Measurements from ENCODE around the gene PTPRJ. TPM values are rescaled to one million over a fixed set of nuclear protein-coding genes. Genes with fewer than 3 reads are reported as not detected.
A peak's percentile ranks its signal among the peaks of the same experiment; 100 is the strongest.

PTPRJ gene
- total and polyA plus RNA-seq, 2 experiments from 2014 or later: 9.3 to 16.4 TPM

GRCh38 chr11:48099916-48100446 lies 119.6 kb downstream of the PTPRJ start:
- Histone ChIP-seq H3K27ac (no peak overlapping the region), H2AFZ (no peak overlapping the region), H3K9me3 (ENCODE audit: low read depth) (no peaks in the 10 kb centered on the region), H3K9me2 (replicated peaks; ENCODE audit: insufficient read depth) (no peaks in the 10 kb centered on the region), H3K4me3 (no peak overlapping the region), H3K36me3 (replicated peaks; ENCODE audit: insufficient read depth, low read depth) (no peaks in the 10 kb centered on the region), H3K4me2 (no peak overlapping the region), H3K79me2 (peaks cover 62% of the 10 kb centered on the region), H3K4me1 (ENCODE audit: insufficient read depth) (peaks cover 48% of the 10 kb centered on the region), H4K20me1 (ENCODE audit: insufficient read depth, poor library complexity, severe bottlenecking) (no peaks in the 10 kb centered on the region), H3K27me3 (no peaks in the 10 kb centered on the region)
- no peak for TF ChIP-seq EZH2phosphoT487 (IDR thresholded peaks at IDR 0.05; ENCODE audit: low read depth, severe bottlenecking, unreplicated experiment)
- no peak for TF ChIP-seq EZH2 (IDR thresholded peaks at IDR 0.05; ENCODE audit: borderline replicate concordance)
- WGBS (ENCODE audit: low lambda C conversion rate, missing lambda C conversion rate): 94% methylated on average over 6 of the region's 6 CpGs
- no peak for DNase-seq (ENCODE audit: low spot score)

- TF ChIP-seq EZH2 (IDR thresholded peaks at IDR 0.05; ENCODE audit: borderline replicate concordance) (no peak), EZH2phosphoT487 (IDR thresholded peaks at IDR 0.05; ENCODE audit: low read depth, severe bottlenecking, unreplicated experiment) (no peak), CTCF (IDR thresholded peaks at IDR 0.05; ENCODE audit: poor library complexity) (no peak)
- H3K4me1 ChIP-seq (ENCODE audit: insufficient read depth): peaks cover 38% of the 10 kb centered on the region
- peak overlapping the region; percentile 66 for H3K4me2 ChIP-seq
- no peaks in the 10 kb centered on the region for H3K36me3 ChIP-seq (replicated peaks; ENCODE audit: insufficient read depth, low read depth)
- 71% methylated on average over 11 of the region's 11 CpGs for WGBS (ENCODE audit: low lambda C conversion rate, missing lambda C conversion rate)
- no peaks in the 10 kb centered on the region for H3K27me3 ChIP-seq
- peaks cover 62% of the 10 kb centered on the region for H3K79me2 ChIP-seq
- DNase-seq (ENCODE audit: low spot score): no peak
- H4K20me1 ChIP-seq (ENCODE audit: insufficient read depth, poor library complexity, severe bottlenecking): no peaks in the 10 kb centered on the region
- H3K9me2 ChIP-seq (replicated peaks; ENCODE audit: insufficient read depth): no peaks in the 10 kb centered on the region
- H3K4me3 ChIP-seq: no peak overlapping the region
- peak overlapping the region; percentile 91 for H3K27ac ChIP-seq
- H2AFZ ChIP-seq: no peak overlapping the region
- no peaks in the 10 kb centered on the region for H3K9me3 ChIP-seq (ENCODE audit: low read depth)
These were observed 120.8 kb downstream of the PTPRJ start for GRCh38 chr11:48101044-48101733.

GRCh38 chr11:48101958-48102357 lies 121.6 kb downstream of the PTPRJ start:
- DNase-seq (ENCODE audit: low spot score): no peak
- Histone ChIP-seq H2AFZ (no peak overlapping the region), H3K36me3 (replicated peaks; ENCODE audit: insufficient read depth, low read depth) (no peaks in the 10 kb centered on the region), H3K4me3 (no peak overlapping the region), H3K9me2 (replicated peaks; ENCODE audit: insufficient read depth) (no peaks in the 10 kb centered on the region), H3K27me3 (no peaks in the 10 kb centered on the region), H3K4me1 (ENCODE audit: insufficient read depth) (peaks cover 30% of the 10 kb centered on the region), H3K4me2 (peak overlapping the region; percentile 66), H3K27ac (peak overlapping the region; percentile 91), H3K79me2 (peaks cover 62% of the 10 kb centered on the region), H3K9me3 (ENCODE audit: low read depth) (no peaks in the 10 kb centered on the region), H4K20me1 (ENCODE audit: insufficient read depth, poor library complexity, severe bottlenecking) (no peaks in the 10 kb centered on the region)
- 58% methylated on average over 6 of the region's 6 CpGs for WGBS (ENCODE audit: low lambda C conversion rate, missing lambda C conversion rate)
- TF ChIP-seq EZH2 (IDR thresholded peaks at IDR 0.05; ENCODE audit: borderline replicate concordance) (no peak), CTCF (IDR thresholded peaks at IDR 0.05; ENCODE audit: poor library complexity) (no peak), EZH2phosphoT487 (IDR thresholded peaks at IDR 0.05; ENCODE audit: low read depth, severe bottlenecking, unreplicated experiment) (no peak)

All from hepatocyte (in vitro differentiated cells).